Inflammatory macrophage (primary cell): ENCODE data around the gene ABL2.
A peak's percentile ranks its signal among the peaks of the same experiment; 100 is the strongest.
"Not testable (repeated sequence)": the region's sequence is repeated elsewhere in the genome, so short reads cannot be mapped to it uniquely, and the experiment has no call there.

Experiments used
- DNase-seq, 2 donors: peaks; one replicate each; pipeline ENCODE4 v3.0.0-alpha.2; 2020 to 2022

The ABL2 gene

DNA sequence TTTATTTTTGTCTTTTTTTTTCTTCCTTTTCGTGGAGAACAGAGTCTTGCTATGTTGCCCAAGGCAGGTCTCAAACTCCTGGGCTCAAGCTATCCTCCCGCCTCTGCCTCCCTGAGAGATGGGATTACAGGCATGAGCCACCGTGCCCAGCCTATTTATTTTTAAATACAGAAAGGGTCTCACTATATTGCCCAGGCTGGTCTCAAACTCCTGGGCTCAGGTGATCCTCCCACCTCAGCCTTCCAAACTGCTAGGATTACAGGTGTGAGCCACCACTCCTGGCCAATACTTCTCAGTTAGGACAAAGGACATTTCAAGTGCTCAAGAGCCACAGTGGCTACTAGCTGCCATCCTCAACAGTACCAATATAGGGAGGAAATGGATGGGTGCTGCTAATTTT lies 16.2 kb downstream of the ABL2 start:
- not testable (repeated sequence) for DNase-seq

DNA sequence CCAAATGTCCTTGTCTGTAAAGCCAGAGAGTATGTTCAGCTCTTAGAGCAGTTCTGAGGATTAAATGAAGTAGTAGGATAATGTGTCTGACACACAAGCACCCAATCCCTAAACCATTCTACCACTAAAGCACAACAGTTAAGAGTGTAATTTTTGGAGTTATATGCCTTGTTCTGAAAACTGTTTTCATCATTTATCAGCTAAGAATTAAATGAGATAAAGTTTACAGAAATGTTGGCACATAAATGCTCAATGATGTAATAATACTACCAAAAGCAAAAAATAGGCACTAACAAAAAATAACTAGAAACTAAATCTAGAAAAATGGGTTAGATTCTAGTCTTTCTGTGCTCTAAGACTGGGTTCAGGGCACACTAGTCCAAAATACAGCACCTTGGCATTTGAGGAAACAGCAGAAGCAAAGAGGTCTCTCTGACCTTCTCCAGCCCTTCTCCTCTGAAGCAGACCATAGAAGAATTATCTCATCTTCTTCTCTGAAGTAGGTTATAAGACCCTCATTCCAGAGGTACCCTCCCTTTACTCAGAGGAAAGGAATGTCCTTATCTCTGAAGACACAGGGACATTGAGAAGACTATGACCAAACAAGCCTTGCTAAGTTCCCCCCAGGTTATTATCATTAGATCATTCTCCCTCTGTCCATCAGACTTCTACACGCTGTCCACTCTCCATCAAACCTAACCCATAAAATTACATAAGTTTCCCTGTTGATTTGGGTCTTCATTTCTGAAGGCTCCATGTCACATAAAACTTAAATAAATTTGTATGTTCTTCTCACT lies 20.6 kb downstream of the ABL2 start:
- DNase-seq, result no peak

DNA sequence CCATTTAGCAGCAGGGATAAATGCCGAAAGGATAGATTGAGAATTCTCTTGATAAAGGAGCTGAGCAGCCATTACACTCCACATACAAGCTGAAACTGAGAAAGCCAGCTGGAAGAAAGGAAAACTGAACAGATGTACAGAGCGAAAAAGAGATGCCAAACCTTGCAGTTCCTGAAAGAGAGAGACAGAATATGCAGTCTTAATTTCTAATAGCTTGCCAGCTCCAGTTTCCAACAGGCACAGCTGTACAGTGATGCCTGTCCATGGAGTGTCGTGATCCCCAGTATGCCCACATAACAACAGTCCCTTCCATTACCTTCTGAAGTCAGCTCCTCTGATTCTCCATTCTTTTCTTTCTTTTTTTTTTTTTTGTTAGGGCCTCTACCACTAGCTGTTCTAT lies 22.7 kb downstream of the ABL2 start:
- DNase-seq, result no peak

DNA sequence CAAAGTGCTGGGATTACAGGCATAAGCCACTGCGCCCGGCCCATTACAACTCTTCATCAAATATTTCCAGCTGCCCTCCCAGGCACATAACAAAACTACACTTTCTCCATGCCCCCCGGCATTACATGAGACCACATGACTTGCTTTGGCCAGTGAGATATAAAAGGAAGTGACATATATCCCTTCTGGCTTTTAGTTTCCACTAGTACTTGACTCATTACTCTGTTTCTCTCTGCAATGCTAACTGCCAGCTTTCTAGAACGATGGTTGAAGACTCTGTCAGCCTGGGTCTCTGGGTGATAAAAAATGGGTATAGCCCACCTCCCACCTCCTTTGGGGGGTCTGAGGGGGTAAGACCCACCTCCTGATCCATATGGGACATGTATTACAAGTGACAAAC lies 24.2 kb downstream of the ABL2 start:
- no peak for DNase-seq

DNA sequence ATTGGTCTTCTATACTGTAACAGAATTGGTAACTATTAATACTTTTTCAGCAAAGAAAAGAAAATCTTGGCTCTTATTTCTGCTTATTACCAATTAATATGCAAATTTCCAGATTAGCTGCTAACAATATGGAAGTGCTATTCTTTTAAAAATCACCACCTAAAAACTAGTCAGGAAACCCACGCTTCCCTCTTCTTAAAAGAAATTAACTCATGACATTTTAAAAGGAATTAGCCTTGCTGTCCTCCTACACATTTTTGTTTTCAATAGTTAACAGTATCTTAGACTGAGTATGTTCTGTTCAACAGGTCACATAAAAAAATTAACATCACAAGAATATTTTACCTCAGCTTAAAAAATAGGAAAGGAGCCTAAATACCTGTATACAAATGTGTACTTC lies 27.3 kb downstream of the ABL2 start:
- DNase-seq, result peak; percentile 47 to 60

DNA sequence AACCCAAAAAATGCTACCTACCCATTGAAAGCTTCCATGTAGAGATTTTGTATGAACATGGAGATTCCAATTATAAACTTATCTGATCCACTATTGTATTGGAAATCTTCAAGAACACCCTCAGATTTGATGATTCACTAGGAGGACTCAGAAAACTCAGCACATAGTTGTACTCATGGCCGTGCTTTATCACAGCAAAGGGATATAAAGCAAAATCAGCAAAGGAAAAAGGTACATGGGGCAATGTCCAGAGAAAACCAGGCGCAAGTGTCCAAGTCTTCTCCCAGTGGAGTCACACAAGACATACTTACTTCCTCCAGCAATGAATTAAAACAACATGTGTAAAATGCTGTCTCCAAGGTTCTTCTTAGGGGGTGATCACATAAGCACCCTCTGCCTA lies 28.9 kb downstream of the ABL2 start:
- DNase-seq, result no peak

DNA sequence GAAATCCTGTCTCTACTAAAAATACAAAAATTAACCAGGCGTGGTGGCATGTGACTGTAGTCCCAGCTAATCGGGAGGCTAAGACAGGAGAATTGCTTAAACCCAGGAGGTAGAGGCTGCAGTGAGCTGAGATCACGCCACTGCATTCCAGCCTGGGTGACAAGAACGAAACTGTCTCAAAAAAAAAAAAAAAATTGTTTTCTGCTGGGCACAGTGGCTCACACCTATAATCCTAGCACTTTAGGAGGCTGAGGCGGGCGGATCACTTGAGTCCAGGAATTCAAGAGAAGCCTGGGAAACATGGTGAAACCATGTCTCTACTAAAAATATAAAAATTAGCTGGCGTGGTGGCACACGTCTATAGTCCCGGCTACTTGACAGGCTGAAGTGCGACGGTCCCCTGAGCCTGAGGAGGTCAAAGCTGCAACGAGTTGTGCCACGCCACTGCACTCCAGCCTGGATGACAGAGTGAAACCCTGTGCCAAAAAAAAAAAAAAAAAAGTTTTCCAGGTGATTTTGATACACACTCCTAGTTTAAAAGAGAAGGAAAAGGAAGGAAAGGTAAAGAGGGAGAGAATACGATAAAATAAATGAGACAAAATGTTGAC lies 31.7 kb downstream of the ABL2 start:
- no peak for DNase-seq

DNA sequence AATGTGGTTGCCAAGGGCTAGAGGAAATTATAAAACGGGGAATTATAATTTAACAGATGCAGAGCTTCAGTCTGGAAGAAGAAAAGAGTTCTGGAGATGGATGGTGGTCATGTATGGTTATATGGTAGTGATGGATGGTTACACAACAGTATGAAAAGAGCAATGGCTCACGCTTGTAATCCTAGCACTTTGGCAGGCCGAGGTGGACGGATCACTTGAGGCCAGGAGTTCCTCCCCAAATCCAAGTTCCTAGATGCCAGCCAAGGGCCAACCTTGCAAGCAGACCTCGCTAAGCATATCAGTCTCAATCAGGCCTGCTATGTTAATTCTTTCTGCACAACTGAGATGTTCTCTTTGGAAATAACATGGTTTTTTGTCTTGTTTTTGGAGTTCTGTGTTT lies 33.6 kb downstream of the ABL2 start:
- not testable (repeated sequence) for DNase-seq

DNA sequence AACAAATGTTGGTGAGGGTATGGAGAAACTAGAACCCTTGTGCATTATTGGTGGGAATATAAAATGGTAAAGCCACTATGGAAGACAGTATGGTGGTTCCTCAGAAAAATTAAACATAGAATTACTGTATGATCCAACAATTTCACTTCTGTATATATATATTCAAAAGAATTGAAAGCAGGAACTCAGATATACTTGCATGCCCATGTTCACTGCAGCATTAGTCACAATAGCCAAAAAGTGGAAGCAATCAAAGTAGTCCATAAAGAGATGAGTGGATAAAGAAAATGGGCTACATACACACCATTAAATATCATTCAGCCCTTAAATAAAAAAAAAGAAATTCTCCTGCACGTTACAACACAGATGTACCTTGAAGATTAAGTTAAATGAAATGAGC lies 34.1 kb downstream of the ABL2 start:
- DNase-seq, result peak; percentile 43 to 67

DNA sequence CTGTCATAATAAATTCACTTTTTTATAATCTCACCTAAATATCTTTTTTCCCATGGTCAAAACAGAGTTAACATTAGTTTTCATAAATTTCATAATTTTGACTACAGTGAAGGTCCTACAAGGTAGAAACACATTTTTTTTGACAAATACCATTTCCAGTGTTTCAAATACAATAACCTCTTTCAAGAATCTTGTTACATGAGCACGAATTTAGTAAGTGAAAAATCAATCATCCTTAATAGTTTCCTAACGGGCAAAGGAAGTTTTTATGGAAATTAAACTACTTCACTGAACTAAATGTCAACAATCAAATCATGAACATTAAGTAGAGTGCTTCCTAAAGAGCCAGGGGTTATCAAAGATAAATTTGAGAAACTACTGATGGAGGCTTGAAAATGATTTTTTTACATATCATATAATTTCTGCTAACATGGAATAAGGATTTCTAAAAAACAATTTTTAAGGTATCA lies 35.4 kb downstream of the ABL2 start:
- DNase-seq, result no peak

DNA sequence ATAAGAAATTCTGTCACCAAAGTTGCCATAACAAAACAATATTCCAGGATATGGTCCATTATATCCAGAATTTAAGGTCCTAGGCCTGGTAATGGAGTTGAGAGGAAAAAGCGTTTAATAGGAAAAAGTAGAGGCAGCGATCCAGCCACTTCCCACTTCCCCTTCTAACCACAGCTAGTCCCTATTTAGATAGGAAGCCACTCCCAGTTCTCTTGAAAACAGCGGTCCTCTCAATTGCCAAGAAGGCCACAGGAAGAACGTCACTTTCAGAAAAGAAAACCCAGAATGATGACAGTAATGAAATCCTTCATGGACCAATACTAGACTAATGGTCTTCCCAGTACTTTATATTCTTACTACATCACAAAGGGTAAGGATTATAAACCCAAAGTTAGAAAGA lies 38.6 kb downstream of the ABL2 start:
- DNase-seq, result peak; percentile 77 to 80

DNA sequence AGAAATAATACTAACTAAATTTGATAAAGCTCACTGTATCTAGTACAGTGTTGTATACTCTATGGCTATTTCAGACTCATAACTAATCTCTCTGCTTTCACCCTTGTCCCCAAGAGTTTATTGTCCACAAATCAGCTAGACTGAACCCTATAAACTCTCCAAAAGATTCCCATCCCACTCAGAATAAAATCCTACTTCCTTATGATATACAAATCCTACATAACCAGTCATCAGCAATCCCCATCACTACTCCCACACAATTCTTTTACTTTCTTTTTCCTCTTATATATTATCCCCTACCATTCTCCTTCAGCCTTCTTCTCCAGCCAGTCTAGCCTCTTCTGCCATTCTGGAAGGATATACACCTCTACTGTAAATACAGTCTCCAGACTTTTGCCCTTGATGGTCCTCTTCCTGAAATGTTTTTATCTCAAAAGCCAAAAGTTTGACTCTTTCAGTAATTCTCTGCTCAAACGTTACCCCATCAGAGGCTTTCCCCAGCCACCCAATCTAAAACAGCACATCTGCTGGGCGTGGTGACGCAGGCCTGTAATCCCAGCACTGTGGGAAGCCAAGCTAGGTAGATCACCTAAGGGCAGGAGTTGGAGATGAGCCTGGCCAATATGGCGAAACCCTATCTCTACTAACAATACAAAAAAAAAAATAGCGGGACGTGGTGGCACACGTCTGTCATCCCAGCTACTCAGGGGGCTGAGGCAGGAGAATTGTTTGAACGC lies 41.6 kb downstream of the ABL2 start:
- DNase-seq, result no peak

DNA sequence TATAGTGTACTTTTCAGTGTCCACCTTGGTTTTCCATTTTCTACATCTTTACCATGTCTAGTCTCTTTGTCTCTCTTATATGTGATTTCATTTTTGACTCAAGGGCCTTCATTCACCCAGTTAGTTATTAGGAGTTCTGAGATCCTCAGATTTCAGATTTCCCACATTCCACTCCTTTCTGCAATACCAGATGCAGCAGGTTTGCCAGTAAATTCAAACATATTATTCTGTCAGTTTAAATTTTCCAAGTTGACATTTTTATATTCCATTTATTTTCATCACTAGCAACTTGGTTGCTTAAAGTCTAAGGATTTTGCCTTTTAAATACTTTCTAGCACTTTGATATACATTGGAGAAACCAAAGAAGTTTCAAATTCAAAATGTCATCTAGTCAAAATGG lies 42.4 kb downstream of the ABL2 start:
- no peak for DNase-seq

DNA sequence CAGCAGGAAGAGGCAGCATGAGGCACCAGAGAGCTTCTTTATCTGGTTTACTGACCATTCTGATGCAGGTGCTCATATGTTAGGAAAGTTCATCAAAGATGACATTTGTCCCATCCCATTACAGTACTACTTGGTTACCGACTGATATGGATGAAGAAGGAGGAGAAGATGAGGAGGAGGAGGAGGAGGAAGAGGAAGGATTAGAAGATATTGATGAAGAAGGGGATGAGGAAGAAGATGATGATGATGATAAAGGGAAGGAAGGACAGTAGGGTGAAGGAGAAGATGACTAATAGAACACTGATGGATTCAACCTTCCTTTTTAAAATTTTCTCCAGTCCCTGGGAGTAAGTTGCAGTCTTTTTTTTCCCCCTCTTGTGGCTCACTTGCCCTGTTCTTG lies 45.1 kb downstream of the ABL2 start:
- DNase-seq, result no peak

DNA sequence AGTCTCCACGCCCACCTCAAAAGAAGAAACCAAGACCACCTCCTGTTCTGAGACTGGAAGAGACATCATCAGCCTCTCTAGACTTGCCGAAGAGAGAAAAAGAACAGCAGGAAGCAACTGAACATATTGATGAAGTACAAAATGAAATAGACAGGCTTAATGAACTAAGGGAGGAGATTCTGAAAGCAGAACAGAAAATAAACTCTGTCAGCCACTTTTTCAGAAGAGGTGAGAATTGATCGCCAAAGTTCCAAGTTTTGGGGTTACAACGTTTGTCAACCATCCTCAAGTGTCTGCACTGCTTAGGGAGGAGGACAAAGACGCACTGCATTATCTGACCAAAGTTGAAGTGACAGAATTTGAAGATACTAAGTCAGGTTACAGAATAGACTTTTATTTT lies 45.6 kb downstream of the ABL2 start:
- no peak for DNase-seq

DNA sequence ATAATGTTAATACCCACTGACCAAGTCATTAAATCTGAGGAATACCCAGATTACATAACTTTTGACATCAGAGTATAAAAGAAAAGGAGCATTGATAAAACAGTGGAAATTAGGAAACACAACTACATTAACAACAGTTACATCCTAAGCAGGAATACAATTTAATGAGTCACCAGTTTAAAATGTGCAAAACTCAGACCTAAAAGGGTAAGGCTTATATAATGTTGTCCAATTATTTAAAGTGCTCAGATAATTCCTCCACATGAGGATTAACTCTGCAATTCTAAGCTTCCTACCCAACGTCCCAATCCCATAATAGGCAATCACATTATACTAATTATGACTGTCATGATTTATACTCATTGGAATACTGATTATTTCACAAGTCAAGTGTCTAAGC lies 50.5 kb downstream of the ABL2 start:
- DNase-seq, result no peak

DNA sequence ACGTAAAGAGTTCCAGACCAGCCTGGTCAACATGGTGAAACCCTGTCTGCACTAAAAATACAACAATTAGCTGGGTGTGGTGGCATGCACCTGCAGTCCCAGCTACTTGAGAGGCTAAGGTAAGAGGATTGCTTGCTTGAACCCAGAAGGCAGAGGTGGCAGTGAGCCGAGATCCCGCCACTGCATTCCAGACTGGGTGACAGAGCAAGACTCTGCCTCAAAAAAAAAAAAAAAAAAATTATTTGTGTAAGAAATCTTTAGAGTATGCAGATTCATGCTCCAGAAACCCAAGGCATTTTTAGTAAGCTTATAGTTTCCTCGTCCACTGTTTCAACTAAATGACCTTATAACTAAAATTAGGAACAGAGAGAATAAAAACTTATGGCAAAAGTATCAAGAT lies 51.3 kb downstream of the ABL2 start:
- DNase-seq, result no peak

DNA sequence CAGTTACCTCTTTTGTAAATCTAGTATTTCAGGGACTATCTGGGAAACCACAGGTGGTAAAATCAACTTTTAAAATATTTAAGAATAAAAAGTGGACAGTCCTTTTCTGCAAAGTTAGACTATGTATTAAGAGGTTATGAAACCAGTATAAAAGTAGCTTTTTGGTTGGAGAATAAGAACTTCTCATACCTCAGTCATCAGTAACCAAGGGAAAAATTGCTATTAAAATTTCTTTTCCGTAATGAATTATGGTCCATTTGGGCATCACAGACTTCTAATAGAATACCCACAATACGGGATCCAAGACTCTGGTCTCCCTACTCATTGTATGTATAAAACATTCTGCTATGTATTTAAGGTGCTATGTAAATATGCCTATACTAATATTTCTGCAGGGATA lies 51.9 kb downstream of the ABL2 start:
- DNase-seq, result no peak

DNA sequence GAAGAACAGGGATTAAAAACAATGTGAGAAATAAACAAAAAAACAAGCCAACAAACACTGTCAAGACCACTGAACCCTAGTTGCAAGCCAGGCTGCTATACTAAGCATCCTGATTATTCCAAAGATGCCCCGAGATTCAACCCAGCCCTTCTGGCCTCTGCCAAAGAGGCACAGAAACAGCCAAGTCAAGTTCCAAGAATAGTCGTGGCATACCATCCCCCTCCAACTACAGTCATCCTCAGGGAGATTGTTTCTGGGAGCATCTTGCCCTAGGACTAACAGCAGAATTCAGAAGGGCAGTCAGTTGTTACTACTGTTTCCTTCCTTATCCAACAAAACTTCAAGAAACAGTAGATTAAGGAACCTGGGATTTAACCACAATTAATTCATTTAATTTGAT lies 52.3 kb downstream of the ABL2 start:
- no peak for DNase-seq

DNA sequence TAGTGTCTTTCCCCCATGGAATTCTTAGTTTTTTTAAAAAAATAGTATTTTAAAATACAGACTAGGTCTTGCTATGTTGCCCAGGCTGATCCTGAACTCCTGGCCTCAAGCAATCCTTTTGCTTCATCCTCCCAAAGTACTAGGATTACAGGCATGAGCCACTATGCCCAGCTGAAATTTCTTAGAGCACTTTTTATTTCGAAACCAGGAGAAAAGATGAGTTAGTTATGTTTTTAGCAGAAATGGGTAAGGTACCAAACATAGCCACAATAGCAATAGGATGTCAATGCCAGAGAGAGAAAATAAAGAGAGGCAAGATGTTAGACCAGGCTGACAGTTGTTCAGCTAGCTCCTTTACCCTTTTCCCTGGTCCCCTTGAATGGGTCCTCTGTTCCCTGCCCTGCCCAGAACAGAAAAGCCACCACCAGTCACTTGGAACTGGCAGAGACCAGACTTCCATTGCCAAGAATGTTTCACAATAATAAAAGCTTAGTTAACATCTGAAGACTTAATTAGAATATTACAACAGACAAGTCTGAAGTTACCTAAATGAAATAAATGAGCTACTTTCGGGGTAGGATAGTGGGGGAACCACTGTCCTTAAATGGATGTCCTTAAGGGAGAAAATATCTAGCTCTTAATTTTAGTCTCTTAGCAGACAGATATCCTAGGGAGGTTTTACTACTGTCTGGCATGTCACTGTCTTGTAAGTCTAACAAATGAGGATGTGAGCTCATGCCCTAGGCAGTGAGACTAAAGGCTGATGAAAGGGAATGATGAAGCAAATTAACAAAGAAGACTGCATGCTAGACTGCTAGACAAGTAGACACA lies 54.3 kb downstream of the ABL2 start:
- DNase-seq, result peak; percentile 81 to 87

DNA sequence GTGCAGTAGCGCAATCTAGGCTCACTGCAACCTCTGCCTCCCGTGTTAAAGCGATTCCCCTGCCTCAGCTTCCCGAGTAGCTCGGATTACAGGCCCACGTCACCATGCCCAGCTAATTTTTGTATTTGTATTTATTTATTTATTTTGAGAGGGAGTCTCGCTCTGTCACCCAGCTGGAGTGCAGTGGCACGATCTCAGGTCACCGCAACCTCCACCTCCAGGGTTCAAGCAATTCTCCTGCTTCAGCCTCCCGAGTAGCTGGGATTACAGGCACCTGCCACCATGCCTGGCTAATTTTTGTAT lies 59.1 kb downstream of the ABL2 start:
- not testable (repeated sequence) for DNase-seq

DNA sequence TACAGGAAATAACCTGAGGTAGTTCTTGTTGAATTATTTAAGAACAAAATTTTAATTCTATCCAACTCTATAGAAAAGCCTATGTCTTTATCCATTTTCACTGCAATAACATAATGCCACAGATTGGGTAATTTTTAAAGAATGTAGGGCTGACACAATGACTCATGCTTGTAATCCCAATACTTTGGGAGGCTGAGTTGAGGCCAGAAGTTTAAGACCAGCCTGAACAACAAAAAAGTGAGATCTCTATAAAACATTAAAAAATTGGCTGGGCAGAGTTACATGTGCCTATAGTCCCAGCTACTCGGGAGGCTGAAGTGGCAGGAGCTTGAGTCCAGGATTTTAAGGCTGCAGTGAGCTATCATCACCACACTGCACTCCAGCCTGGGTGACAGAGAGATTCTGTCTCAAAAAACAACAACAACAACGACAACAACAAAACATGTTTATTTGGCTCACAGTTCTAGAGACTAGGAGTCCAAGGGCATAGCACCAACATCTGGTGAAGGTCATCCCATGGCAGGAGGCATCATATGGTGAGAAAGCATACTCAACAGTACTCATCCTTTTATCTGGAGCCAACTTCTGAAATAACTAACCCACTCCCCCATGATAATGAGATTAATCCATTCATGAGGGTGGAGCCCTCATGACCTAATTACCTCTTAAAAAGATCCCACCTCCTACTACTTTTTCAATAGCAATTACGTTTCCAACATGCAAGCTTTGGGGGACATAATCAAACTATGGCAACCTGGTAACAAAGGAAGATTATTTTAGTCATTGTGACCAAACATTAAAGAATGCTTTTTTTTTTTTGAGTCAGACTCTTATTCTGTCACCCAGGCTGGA lies 59.6 kb downstream of the ABL2 start:
- DNase-seq, result peak; percentile 50 to 53
